ENCODE results near the gene SERPINA12. TPM values are rescaled to one million over a fixed set of nuclear protein-coding genes. Genes with fewer than 3 reads are reported as not detected.

Gene SERPINA12
- total and polyA plus RNA-seq, 2 of the 13 experiments (the other 11 are each of a cell fraction or from before 2014, with no cell fraction given), result 0.08 TPM; not detected in 1

GRCh38 chr14:94522115-94522724 lies 13.0 kb upstream of the SERPINA12 start (continued):
- TF ChIP-seq NFIC (IDR thresholded peaks at IDR 0.05; ENCODE audit: low read length) (peak; percentile 69; the same call in 1 of the 2 replicates), ZNF746 (CRISPR knock-in tag; IDR thresholded peaks at IDR 0.05) (no peak; the same call in 1 of the 2 replicates), NCOA2 (CRISPR knock-in tag; IDR thresholded peaks at IDR 0.05) (peak; percentile 97), ZNF710 (CRISPR knock-in tag; IDR thresholded peaks at IDR 0.05; ENCODE audit: borderline replicate concordance) (peak; percentile 89), ZFY (CRISPR knock-in tag; IDR thresholded peaks at IDR 0.05) (peak; percentile 57; the same call in 1 of the 2 replicates), SETDB1 (CRISPR knock-in tag; IDR thresholded peaks at IDR 0.05; ENCODE audit: borderline replicate concordance) (no peak), ZNF136 (CRISPR knock-in tag; IDR thresholded peaks at IDR 0.05; ENCODE audit: low read depth) (no peak), ZNF331 (CRISPR knock-in tag; IDR thresholded peaks at IDR 0.05) (peak; percentile 82; the same call in 1 of the 2 replicates), NFE2L2 (IDR thresholded peaks at IDR 0.05; ENCODE audit: low read length) (no peak), CEBPZ (IDR thresholded peaks at IDR 0.05; ENCODE audit: low read length) (no peak), SALL1 (CRISPR knock-in tag; IDR thresholded peaks at IDR 0.05) (peak; percentile 85), MEIS2 (CRISPR knock-in tag; IDR thresholded peaks at IDR 0.05) (peak; percentile 46; the same call in 1 of the 2 replicates), MIXL1 (CRISPR knock-in tag; IDR thresholded peaks at IDR 0.05) (peak; percentile 34; the same call in 1 of the 2 replicates), MXD4 (CRISPR knock-in tag; IDR thresholded peaks at IDR 0.05) (no peak), HOMEZ (CRISPR knock-in tag; IDR thresholded peaks at IDR 0.05; ENCODE audit: low read depth) (peak; percentile 77), ATF3 (CRISPR knock-in tag; IDR thresholded peaks at IDR 0.05) (no peak), GABPA (IDR thresholded peaks at IDR 0.05; ENCODE audit: low read depth, low read length) (no peak), GABPA (CRISPR knock-in tag; IDR thresholded peaks at IDR 0.05; ENCODE audit: low read depth) (peak; percentile 46; the same call in 1 of the 2 replicates), ZNF253 (CRISPR knock-in tag; IDR thresholded peaks at IDR 0.05; ENCODE audit: borderline replicate concordance) (no peak), KLF11 (CRISPR knock-in tag; IDR thresholded peaks at IDR 0.05) (0 out of 2 replicates have a peak, but pooled peaks have one; percentile 30), ZFP91 (CRISPR knock-in tag; IDR thresholded peaks at IDR 0.05; ENCODE audit: borderline replicate concordance) (peak; percentile 67), PITX1 (CRISPR knock-in tag; IDR thresholded peaks at IDR 0.05) (peak; percentile 73; the same call in 1 of the 2 replicates), KLF6 (CRISPR knock-in tag; IDR thresholded peaks at IDR 0.05) (no peak)

Data from HepG2 (cell line).